SKM-1 (cell line): ENCODE results near the gene NAA38.
A peak's percentile ranks its signal among the peaks of the same experiment; 100 is the strongest.

Source experiments
- DNase-seq: peaks from one replicate; lab custom pipeline; 2025; ENCODE audit not compliant: unreplicated experiment; lab: John Stamatoyannopoulos, UW

NAA38 gene, protein sequence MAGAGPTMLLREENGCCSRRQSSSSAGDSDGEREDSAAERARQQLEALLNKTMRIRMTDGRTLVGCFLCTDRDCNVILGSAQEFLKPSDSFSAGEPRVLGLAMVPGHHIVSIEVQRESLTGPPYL

DNA sequence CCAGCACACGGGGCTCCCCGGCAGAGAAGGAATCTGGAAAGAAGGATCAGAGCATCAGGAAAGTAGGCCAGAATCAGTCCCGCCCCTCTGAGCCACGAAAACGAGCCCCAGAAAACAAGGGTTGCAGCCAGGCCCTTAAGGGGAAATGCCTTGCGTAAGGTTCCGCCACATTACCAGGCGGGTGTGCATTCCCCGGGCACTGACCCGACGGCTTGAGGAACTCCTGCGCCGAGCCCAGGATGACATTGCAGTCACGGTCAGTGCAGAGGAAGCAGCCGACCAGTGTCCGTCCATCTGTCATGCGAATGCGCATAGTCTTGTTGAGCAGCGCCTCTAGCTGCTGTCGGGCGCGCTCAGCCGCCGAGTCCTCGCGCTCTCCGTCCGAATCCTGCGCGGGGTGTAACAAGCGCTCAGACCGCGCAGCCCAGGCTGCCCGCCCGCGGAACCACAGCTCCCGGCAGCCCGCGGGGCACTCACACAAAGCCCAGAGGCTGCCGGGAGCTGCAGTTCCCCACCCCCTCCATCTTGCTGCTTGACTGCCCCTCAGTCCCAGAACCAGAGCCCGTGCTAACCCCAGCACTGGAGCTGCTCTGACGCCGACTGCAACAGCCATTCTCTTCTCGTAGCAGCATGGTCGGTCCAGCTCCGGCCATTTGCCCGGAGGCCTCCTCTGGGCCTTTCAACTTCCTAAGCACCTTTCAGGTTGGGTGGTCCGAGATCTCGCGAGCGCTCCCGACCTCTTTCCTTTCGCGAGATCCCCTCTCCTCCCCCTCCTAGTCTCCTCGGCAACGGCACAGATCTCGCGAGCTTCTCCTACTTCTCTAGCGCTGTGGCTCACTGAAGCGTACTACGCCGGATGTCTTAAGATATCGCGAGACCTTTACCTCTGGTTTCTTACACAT, at the start of gene NAA38:
Gene NAA38, minus strand, starts transcription at position 749 of the 902 bp plus-strand sequence. Its CDS starts 96 bp downstream, at position 653.
- DNase-seq = peak; percentile 80

GRCh38 chr17:7903154-7904103, 46.1 kb upstream of the NAA38 start:
- no peak for DNase-seq

- DNase-seq = no peak
These were observed 40.4 kb upstream of the NAA38 start for GRCh38 chr17:7897773-7898172.

DNA sequence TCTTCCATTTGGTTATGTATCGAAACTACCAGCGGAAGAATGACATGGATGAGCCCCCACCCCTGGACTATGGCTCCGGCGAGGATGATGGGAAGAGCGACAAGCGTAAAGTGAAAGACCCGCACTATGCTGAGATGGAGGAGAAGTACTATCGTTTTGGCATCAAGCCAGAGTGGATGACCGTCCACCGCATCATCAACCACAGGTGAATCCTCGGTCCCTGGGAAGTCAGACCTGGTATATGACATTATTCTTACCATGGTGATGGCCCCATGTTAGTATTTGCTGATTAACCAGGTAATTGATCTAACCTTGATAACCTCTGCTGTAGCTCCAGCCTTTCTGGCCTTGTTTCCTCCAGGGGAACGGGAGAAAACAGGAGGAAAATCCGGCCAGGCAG, 39.7 kb upstream of the NAA38 start:
- DNase-seq = no peak

GRCh38 chr17:7894866-7895265, 37.5 kb upstream of the NAA38 start:
- no peak for DNase-seq

DNA sequence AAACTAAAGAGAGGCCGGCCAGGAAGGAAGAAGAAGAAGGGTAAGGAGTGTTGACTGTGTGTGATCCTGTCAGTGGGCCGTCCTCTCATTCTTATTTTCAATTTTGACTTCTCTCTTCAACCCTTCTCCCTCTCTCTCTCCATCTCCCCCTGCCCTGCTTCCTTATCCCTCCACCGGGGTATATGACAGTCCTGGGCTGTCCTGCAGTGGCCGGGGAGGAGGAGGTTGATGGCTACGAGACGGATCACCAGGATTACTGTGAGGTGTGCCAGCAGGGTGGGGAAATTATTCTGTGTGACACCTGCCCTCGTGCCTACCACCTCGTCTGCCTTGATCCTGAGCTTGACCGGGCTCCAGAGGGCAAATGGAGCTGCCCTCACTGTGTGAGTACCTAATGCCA, 36.9 kb upstream of the NAA38 start:
- no peak for DNase-seq

DNA sequence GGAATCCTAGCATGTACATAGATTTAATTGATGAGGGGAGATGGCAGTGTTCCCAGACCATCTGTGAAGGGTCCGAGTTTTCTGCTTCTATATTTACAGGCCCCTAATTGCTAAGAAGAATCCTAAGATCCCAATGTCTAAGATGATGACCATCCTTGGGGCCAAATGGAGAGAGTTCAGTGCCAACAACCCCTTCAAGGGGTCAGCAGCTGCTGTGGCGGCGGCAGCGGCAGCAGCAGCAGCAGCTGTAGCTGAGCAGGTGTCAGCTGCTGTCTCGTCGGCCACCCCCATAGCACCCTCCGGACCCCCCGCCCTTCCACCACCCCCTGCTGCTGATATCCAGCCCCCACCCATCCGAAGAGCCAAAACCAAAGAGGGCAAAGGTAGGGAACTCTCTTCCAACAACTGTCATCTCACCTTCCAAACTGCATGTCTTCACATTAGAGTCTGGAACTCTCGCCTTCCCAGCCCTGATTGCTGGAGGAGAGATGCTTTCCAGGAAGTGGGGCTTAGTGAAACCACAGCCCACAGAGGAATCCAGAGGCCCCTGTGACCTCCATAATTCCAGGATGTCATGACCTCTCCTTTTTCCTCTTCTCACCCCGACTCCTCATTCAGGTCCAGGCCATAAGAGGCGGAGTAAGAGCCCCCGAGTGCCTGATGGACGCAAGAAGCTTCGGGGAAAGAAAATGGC, 36.0 kb upstream of the NAA38 start:
- no peak for DNase-seq

- DNase-seq = no peak
These were observed 32.0 kb upstream of the NAA38 start for GRCh38 chr17:7889166-7889955.

DNA sequence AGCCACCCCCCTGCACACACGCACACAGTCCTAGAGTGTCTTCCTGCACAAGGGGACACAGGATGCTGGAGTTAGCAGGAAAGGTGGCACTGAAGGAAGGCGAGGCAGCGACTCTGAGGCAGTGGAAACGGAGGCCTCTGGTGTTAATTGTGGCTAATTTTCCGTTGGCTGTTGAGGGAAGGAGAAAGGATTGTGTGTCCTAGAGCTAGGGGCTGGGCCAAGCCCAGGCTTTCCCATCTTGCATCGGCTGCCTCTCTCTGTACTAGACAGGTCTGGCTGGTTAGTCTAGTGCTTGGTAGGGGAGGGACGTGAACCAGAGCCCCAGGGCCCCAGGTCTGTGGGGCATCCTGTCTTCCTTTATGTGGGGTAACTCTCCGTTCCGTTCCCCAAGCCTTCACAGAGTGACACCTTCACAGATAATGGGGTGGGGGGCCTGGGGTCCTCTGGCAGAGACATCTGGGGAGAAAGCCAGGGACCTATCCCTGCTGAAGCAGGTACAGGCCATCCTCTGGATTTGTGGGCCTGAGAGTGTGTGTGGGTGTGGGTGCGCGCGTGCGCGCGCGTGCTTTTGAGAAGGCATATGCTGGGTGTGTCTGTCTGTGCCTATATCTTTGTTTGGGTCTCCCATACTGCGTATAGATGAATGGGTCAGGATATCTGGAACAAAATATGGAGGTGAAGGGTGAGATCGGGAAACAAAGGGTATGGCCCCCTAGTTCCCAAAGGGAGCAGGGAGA, 31.0 kb upstream of the NAA38 start, which contains the start of gene CHD3:
Gene CHD3, plus strand, starts transcription at position 606 of the 737 bp plus-strand sequence. CDS start 212 bp downstream, outside the sequence.
- no peak for DNase-seq

GRCh38 chr17:7887482-7888183, 30.3 kb upstream of the NAA38 start:
- DNase-seq = no peak

- no peak for DNase-seq
These were observed 29.7 kb upstream of the NAA38 start for GRCh38 chr17:7887038-7887481.

DNA sequence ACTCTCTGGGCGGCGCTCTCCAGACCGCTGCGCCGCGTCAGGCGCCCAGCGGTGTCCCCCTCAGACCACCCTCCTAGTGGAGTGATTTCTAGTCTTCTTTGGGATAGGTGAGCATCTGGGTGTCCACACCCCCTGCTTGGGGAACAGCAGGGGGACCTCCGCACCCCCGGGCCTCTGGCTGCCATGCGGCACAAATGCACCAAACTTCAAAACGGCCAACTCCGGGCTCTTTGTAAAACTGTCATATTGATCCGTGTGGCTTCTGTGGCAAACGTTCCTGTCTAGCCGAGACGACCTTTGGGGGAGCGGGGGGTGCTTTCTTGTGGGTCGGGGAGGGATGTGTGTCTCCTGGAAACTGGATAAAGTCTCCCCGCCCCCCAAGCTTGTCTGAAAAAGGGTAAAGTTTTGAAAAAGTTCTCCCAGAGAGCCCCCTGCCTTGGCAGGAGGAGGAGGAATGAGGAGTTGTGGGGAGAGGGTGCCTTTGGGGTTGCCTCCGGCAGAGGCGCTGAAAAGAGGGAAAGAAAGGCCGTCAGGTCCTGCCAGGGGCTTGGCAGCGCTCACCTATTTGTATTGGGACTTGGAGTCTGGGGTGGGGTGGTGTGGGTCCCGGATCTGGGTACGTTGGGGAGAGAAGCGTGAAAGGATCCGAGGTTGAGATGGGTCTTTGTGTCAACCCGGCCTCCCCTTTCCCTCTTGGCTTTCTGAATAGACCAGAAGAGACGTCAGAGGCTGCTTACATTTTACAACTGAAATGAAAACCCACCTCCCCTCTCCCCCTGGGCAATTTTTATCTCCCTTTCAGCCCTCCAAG, 29.1 kb upstream of the NAA38 start:
- DNase-seq = no peak

DNA sequence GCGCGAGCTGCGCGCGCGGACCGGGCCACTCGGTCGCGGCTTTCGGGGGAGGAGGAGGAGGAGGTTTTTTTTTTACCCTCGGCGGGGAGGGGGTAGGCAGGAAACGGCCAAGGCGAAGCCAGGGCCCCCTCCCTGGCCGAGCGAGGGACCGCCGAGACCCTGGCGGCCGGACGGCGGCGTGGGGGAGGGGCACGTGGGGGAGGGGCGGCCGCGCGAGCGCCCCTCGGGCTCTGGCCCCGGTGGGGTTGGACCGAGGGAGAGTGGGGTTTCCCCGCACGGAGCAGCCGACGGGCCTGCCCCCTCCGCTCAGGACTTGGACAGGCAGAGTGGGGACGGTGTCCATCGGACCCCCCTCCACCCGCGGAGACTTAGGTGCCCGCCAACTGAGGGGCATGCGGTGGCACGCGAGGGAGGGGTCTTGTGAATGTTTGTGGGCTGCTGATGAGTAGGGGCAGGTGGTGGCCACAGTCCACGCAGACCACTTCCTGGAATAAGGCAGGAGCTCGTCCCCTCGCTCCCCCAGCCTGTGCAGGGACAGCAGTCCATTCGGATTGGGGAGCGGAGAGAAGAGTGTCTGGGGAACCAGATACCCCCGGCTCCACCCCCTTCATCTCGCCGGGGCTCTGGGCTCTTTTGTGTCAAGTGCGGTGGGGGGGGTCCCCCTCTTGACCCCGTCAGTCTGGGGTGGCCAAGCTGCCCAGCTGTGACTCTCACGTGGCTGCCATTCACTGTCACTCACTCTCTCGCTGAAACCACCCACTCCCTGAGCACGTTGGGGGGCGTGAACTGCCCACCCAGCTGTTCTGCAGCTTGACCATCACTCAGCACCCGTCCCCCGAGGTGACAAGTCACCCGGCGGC, 28.2 kb upstream of the NAA38 start:
- DNase-seq = no peak

- no peak for DNase-seq
These were observed 27.4 kb upstream of the NAA38 start for GRCh38 chr17:7884581-7885366.

GRCh38 chr17:7883781-7884386, 26.5 kb upstream of the NAA38 start:
- DNase-seq = no peak

- DNase-seq = no peak
These were observed 25.3 kb upstream of the NAA38 start for GRCh38 chr17:7882629-7883028.
